Measurements from ENCODE around the gene AP3S2. TPM values are rescaled to one million over a fixed set of nuclear protein-coding genes. Genes with fewer than 3 reads are reported as not detected.

AP3S2 gene
- total and polyA plus RNA-seq, 2 experiments from 2014 or later = 9.4 to 93.3 TPM

DNA sequence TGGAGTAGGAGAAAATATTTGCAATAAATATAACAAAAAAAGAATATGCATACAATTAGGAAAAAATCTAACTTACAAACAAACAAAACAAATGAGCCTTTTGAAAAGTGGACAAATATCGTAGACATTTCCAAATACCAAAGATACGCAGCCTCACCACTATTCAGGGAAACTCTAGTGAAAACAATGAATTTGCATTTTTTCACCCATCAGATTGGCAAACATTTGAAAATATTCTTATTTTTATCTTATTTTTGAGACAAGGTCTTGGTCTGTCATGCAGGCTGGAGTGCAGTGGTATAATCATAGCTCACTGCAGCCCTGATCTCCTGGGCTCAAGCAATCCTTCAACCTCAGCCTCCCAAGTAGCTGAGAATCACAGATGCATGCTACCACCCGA, 15.5 kb downstream of the AP3S2 start:
- no peak overlapping the region for H3K4me2 ChIP-seq
- Mint-ChIP-seq H3K27me3 (ENCODE audit: insufficient read depth, low read depth, poor library complexity) (no peaks in the 10 kb centered on the region), H3K27ac (no peak overlapping the region), H3K4me3 (no peak overlapping the region), H3K4me1 (no peaks in the 10 kb centered on the region), H3K9me3 (no peaks in the 10 kb centered on the region), H3K36me3 (ENCODE audit: low read depth) (peaks cover 3% of the 10 kb centered on the region; the same call in 1 of the 3 replicates)
- no peak for TF ChIP-seq EZH2 (IDR thresholded peaks at IDR 0.05; ENCODE audit: low read depth, unreplicated experiment)
- no peaks in the 10 kb centered on the region for H3K4me1 ChIP-seq (ENCODE audit: insufficient read depth)
- no peak overlapping the region for H3K27ac ChIP-seq (ENCODE audit: low read depth)
- H3K79me2 ChIP-seq (replicated peaks; ENCODE audit: insufficient read depth) = no peaks in the 10 kb centered on the region
- H3K27me3 ChIP-seq (ENCODE audit: insufficient read depth) = no peaks in the 10 kb centered on the region
- H3K4me3 ChIP-seq = no peak overlapping the region
- H3F3A ChIP-seq (replicated peaks; ENCODE audit: low read depth) = no peaks in the 10 kb centered on the region; the same call in 1 of the 2 replicates
- ATAC-seq (no peak), DNase-seq (ENCODE audit: low spot score) (no peak)
- H3K9me2 ChIP-seq (ENCODE audit: insufficient read depth) = no peaks in the 10 kb centered on the region
- H2AFZ ChIP-seq = no peak overlapping the region
- H4K20me1 ChIP-seq (replicated peaks; ENCODE audit: insufficient read depth) = no peaks in the 10 kb centered on the region; the same call in 1 of the 2 replicates
- 0 out of 2 replicates have a peak, but pooled peaks cover under 1% of the 10 kb centered on the region for H3K36me3 ChIP-seq (ENCODE audit: insufficient read depth)

DNA sequence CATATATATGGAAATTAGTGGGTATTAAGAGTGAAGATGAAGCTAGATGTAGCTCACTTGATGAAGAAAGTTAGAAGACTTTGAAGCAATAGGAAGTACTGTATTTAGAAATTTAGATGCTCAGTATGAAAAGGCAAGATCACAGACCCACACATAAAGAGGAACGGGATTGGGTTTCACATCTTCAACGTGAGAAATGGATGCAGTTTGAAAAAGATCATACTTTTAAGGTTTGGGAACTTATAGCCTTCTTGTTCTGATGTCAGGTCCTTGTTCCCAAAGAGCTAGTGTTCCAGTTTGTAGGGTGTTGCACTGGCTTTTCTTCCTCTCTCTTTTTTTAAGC, 16.7 kb downstream of the AP3S2 start:
- Mint-ChIP-seq H3K27ac (no peak overlapping the region), H3K27me3 (ENCODE audit: insufficient read depth, low read depth, poor library complexity) (no peaks in the 10 kb centered on the region), H3K36me3 (ENCODE audit: low read depth) (no peaks in the 10 kb centered on the region; the same call in 2 of the 3 replicates), H3K4me1 (no peaks in the 10 kb centered on the region), H3K9me3 (no peaks in the 10 kb centered on the region), H3K4me3 (no peak overlapping the region)
- DNase-seq (ENCODE audit: low spot score) (no peak), ATAC-seq (no peak)
- H3K79me2 ChIP-seq (replicated peaks; ENCODE audit: insufficient read depth) = no peaks in the 10 kb centered on the region
- no peaks in the 10 kb centered on the region for H3K9me2 ChIP-seq (ENCODE audit: insufficient read depth)
- TF ChIP-seq POLR2AphosphoS5 (IDR thresholded peaks at IDR 0.05; ENCODE audit: low read depth) (no peak), EZH2phosphoT487 (IDR thresholded peaks at IDR 0.05; ENCODE audit: unreplicated experiment) (no peak), EZH2 (IDR thresholded peaks at IDR 0.05; ENCODE audit: low read depth, unreplicated experiment) (no peak)
- TF ChIP-seq, protein P1, sequence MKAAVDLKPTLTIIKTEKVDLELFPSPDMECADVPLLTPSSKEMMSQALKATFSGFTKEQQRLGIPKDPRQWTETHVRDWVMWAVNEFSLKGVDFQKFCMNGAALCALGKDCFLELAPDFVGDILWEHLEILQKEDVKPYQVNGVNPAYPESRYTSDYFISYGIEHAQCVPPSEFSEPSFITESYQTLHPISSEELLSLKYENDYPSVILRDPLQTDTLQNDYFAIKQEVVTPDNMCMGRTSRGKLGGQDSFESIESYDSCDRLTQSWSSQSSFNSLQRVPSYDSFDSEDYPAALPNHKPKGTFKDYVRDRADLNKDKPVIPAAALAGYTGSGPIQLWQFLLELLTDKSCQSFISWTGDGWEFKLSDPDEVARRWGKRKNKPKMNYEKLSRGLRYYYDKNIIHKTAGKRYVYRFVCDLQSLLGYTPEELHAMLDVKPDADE (IDR thresholded peaks at IDR 0.05) = no peak
- TF ChIP-seq, protein P2, sequence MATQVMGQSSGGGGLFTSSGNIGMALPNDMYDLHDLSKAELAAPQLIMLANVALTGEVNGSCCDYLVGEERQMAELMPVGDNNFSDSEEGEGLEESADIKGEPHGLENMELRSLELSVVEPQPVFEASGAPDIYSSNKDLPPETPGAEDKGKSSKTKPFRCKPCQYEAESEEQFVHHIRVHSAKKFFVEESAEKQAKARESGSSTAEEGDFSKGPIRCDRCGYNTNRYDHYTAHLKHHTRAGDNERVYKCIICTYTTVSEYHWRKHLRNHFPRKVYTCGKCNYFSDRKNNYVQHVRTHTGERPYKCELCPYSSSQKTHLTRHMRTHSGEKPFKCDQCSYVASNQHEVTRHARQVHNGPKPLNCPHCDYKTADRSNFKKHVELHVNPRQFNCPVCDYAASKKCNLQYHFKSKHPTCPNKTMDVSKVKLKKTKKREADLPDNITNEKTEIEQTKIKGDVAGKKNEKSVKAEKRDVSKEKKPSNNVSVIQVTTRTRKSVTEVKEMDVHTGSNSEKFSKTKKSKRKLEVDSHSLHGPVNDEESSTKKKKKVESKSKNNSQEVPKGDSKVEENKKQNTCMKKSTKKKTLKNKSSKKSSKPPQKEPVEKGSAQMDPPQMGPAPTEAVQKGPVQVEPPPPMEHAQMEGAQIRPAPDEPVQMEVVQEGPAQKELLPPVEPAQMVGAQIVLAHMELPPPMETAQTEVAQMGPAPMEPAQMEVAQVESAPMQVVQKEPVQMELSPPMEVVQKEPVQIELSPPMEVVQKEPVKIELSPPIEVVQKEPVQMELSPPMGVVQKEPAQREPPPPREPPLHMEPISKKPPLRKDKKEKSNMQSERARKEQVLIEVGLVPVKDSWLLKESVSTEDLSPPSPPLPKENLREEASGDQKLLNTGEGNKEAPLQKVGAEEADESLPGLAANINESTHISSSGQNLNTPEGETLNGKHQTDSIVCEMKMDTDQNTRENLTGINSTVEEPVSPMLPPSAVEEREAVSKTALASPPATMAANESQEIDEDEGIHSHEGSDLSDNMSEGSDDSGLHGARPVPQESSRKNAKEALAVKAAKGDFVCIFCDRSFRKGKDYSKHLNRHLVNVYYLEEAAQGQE (IDR thresholded peaks at IDR 0.05; ENCODE audit: unreplicated experiment) = no peak
- H3F3A ChIP-seq (replicated peaks; ENCODE audit: low read depth) = no peaks in the 10 kb centered on the region; the same call in 1 of the 2 replicates
- no peaks in the 10 kb centered on the region for H3K4me1 ChIP-seq (ENCODE audit: insufficient read depth)
- H2AFZ ChIP-seq = no peak overlapping the region
- H3K36me3 ChIP-seq (ENCODE audit: insufficient read depth) = no peaks in the 10 kb centered on the region
- H3K4me3 ChIP-seq = no peak overlapping the region
- H4K20me1 ChIP-seq (replicated peaks; ENCODE audit: insufficient read depth) = no peaks in the 10 kb centered on the region; the same call in 1 of the 2 replicates
- no peak overlapping the region for H3K4me2 ChIP-seq
- H3K27ac ChIP-seq (ENCODE audit: low read depth) = no peak overlapping the region
- H3K27me3 ChIP-seq (ENCODE audit: insufficient read depth) = no peaks in the 10 kb centered on the region

Data from GM23338 (cell line).